ENCODE measurements around the gene ACSM6. TPM values are rescaled to one million over a fixed set of nuclear protein-coding genes. Genes with fewer than 3 reads are reported as not detected.

Gene ACSM6
- total RNA-seq, 1 donor from 2014 or later: not detected

- H3K4me3 Mint-ChIP-seq (ENCODE audit: unreplicated experiment): peak overlapping the region; percentile 61
- H3K4me1 Mint-ChIP-seq (ENCODE audit: unreplicated experiment): peaks cover 53% of the 10 kb centered on the region
- H3K27me3 Mint-ChIP-seq (ENCODE audit: unreplicated experiment): no peaks in the 10 kb centered on the region
- H3K9me3 Mint-ChIP-seq (ENCODE audit: unreplicated experiment): no peaks in the 10 kb centered on the region
- DNase-seq (ENCODE audit: extremely low spot score, unreplicated experiment): no peak
- peaks cover 2% of the 10 kb centered on the region for H3K36me3 Mint-ChIP-seq (ENCODE audit: unreplicated experiment)
- no peak for TF ChIP-seq CTCF (IDR thresholded peaks at IDR 0.05)
- H3K27ac Mint-ChIP-seq (ENCODE audit: unreplicated experiment): peak overlapping the region; percentile 97
Observed at GRCh38 chr10:95273393-95274312, 79.6 kb downstream of the ACSM6 start.

GRCh38 chr10:95275726-95276366 lies 81.8 kb downstream of the ACSM6 start:
- no peak for DNase-seq (ENCODE audit: extremely low spot score, unreplicated experiment)
- Mint-ChIP-seq H3K9me3 (ENCODE audit: unreplicated experiment) (no peaks in the 10 kb centered on the region), H3K4me3 (ENCODE audit: unreplicated experiment) (no peak overlapping the region), H3K4me1 (ENCODE audit: unreplicated experiment) (peaks cover 64% of the 10 kb centered on the region), H3K27me3 (ENCODE audit: unreplicated experiment) (no peaks in the 10 kb centered on the region), H3K27ac (ENCODE audit: unreplicated experiment) (peak overlapping the region; percentile 50), H3K36me3 (ENCODE audit: unreplicated experiment) (no peaks in the 10 kb centered on the region)
- no peak for TF ChIP-seq CTCF (IDR thresholded peaks at IDR 0.05)

- Mint-ChIP-seq H3K9me3 (ENCODE audit: unreplicated experiment) (no peaks in the 10 kb centered on the region), H3K4me1 (ENCODE audit: unreplicated experiment) (peaks cover 68% of the 10 kb centered on the region), H3K4me3 (ENCODE audit: unreplicated experiment) (no peak overlapping the region), H3K27ac (ENCODE audit: unreplicated experiment) (peak overlapping the region; percentile 50), H3K36me3 (ENCODE audit: unreplicated experiment) (no peaks in the 10 kb centered on the region), H3K27me3 (ENCODE audit: unreplicated experiment) (no peaks in the 10 kb centered on the region)
- DNase-seq (ENCODE audit: extremely low spot score, unreplicated experiment): no peak
- no peak for TF ChIP-seq CTCF (IDR thresholded peaks at IDR 0.05)
Observed at GRCh38 chr10:95276367-95277200, 82.5 kb downstream of the ACSM6 start.

- H3K9me3 Mint-ChIP-seq (ENCODE audit: unreplicated experiment): no peaks in the 10 kb centered on the region
- no peak for TF ChIP-seq CTCF (IDR thresholded peaks at IDR 0.05)
- no peak overlapping the region for H3K27ac Mint-ChIP-seq (ENCODE audit: unreplicated experiment)
- H3K4me1 Mint-ChIP-seq (ENCODE audit: unreplicated experiment): peaks cover 74% of the 10 kb centered on the region
- H3K27me3 Mint-ChIP-seq (ENCODE audit: unreplicated experiment): no peaks in the 10 kb centered on the region
- DNase-seq (ENCODE audit: extremely low spot score, unreplicated experiment): no peak
- no peaks in the 10 kb centered on the region for H3K36me3 Mint-ChIP-seq (ENCODE audit: unreplicated experiment)
- H3K4me3 Mint-ChIP-seq (ENCODE audit: unreplicated experiment): no peak overlapping the region
Observed at GRCh38 chr10:95277201-95277570, 83.1 kb downstream of the ACSM6 start.
